ENCODE results near the gene NTPCR.
"Not testable (repeated sequence)": the region's sequence is repeated elsewhere in the genome, so short reads cannot be mapped to it uniquely, and the experiment has no call there.

NTPCR gene

DNA sequence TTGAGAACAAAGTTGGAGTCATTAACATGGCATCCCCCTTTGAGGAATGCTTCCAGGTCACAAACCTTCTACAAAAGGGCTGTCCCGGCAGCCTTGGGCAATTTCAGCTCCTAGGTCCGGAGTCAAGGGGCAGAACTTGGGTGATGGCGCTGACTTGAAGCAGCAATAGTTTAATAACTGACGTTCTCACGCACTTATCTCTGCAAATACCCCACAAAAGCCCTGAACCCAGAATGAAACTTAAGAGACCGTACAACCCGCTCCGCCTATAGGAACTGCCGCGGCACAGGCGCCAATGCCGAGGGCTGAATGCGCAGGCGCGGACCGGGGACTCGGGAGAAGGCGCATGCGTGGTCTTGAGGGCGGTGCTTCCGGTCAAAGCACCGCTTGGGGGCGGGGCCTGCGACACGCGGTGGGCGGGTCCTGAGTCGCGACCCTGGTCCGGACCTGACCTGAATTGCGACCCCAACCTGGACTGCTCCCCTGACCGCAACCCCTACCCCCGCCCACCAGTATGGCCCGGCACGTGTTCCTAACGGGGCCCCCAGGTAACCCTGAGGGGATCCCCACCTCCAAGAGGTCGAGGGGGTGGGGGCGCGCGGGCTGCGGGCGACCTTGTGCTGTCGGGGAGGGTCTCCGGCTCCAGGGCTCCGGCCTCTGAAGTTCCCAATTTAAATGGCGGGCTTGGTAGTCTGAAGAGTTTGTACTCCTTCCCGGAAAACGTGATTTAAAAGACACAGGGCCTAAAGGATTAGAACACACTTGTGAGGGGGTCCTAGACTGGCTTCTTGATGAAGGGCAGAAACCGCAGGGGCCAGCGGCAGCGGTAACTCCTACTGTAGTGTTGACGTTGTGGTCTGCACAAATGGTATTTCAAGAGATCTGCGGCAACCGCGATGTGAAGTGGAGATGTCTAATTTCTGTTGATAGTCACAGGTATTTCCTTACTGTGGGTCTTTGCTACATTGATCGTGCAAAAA lies at the start of gene NTPCR:
TSS of gene NTPCR (plus strand) at position 415 of the 980 bp plus-strand sequence. CDS start at position 515, 100 bp downstream.
- Mint-ChIP-seq H3K9me3 (no peaks in the 10 kb centered on the region), H3K4me1 (peaks cover 37% of the 10 kb centered on the region), H3K27ac (peak within 1 kb of the TSS; percentile 88), H3K4me3 (peak within 1 kb of the TSS; percentile 86), H3K36me3 (peaks cover 9% of the 10 kb centered on the region)
- peak; percentile 98 to 99 for DNase-seq (ENCODE audit: low spot score in 2 of 2)
- peak; percentile 84 for ATAC-seq

DNA sequence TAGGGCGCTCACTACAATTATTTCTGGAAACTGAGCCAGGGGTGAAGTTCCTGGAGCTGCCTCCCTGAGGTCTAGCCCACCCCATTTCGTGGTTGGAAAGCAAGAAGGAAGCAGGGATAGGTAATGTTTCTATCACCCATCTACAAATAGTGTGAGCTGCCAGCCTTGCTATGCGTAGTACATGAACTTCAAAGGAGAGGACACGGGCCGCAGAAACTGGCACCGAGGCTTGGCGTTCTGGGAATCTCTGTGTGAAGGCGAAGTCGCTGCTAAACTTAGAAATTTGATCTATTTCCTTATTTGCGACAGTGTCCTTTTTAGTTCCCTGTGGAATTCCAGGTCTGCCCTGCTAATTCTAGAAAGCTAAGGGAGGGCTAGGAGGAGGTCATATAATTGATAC lies 49.6 kb upstream of the NTPCR start:
- no peak overlapping the region for H3K4me3 Mint-ChIP-seq
- H3K36me3 Mint-ChIP-seq: no peaks in the 10 kb centered on the region
- no peak for DNase-seq (ENCODE audit: low spot score in 2 of 2)
- no peak overlapping the region for H3K27ac Mint-ChIP-seq
- H3K9me3 Mint-ChIP-seq: no peaks in the 10 kb centered on the region
- H3K4me1 Mint-ChIP-seq: peaks cover 16% of the 10 kb centered on the region
- no peak for ATAC-seq

- no peak overlapping the region for H3K4me3 Mint-ChIP-seq
- H3K4me1 Mint-ChIP-seq: peaks cover 16% of the 10 kb centered on the region
- no peak overlapping the region for H3K27ac Mint-ChIP-seq
- H3K9me3 Mint-ChIP-seq: no peaks in the 10 kb centered on the region
- no peak for ATAC-seq
- no peak for DNase-seq (ENCODE audit: low spot score in 2 of 2)
- no peaks in the 10 kb centered on the region for H3K36me3 Mint-ChIP-seq
Measured at GRCh38 chr1:232901255-232901654, 49.2 kb upstream of the NTPCR start.

DNA sequence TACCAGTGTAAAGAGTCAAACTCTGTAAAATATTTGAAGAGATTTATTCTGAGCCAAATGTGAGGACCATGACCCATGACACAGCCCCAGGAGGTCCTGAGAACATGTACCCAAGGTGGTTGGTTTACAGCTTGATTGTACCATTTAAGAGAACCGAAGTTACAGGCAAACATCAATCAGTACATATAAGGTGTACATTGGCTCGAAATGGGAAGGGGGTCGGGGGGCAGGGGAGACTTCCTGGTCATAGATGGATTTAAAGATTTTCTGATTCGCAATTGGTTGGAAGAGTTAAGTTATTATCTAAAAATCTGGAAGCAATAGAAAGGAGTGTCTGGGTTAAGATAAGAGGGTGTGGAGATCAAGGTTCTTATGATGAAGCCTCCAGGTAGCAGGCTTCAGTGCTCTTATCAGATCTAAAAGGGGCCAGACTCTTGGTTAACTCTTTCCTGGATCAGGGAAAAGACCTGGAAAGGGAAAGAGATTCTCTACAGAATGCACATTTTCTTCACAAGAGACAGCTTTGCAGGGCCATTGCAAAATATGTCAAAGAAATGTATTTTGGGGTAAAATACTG lies 47.5 kb upstream of the NTPCR start:
- DNase-seq (ENCODE audit: low spot score in 2 of 2) (no peak), ATAC-seq (no peak)
- Mint-ChIP-seq H3K4me3 (no peak overlapping the region), H3K9me3 (no peaks in the 10 kb centered on the region), H3K27ac (no peak overlapping the region), H3K36me3 (no peaks in the 10 kb centered on the region), H3K4me1 (peaks cover 16% of the 10 kb centered on the region)

GRCh38 chr1:232904131-232904530 lies 46.3 kb upstream of the NTPCR start:
- ATAC-seq (no peak), DNase-seq (ENCODE audit: low spot score in 2 of 2) (no peak)
- no peaks in the 10 kb centered on the region for H3K36me3 Mint-ChIP-seq
- H3K9me3 Mint-ChIP-seq: no peaks in the 10 kb centered on the region
- H3K4me3 Mint-ChIP-seq: no peak overlapping the region
- peaks cover 16% of the 10 kb centered on the region for H3K4me1 Mint-ChIP-seq
- no peak overlapping the region for H3K27ac Mint-ChIP-seq

- ATAC-seq: peak; percentile 91
- H3K27ac Mint-ChIP-seq: no peak overlapping the region
- no peaks in the 10 kb centered on the region for H3K36me3 Mint-ChIP-seq
- peaks cover 16% of the 10 kb centered on the region for H3K4me1 Mint-ChIP-seq
- H3K4me3 Mint-ChIP-seq: no peak overlapping the region
- DNase-seq (ENCODE audit: low spot score in 2 of 2): no peak
- no peaks in the 10 kb centered on the region for H3K9me3 Mint-ChIP-seq
Measured at GRCh38 chr1:232904566-232904965, 45.8 kb upstream of the NTPCR start.

- H3K9me3 Mint-ChIP-seq: no peaks in the 10 kb centered on the region
- no peaks in the 10 kb centered on the region for H3K36me3 Mint-ChIP-seq
- peaks cover 16% of the 10 kb centered on the region for H3K4me1 Mint-ChIP-seq
- H3K27ac Mint-ChIP-seq: no peak overlapping the region
- DNase-seq (ENCODE audit: low spot score in 2 of 2) (no peak), ATAC-seq (no peak)
- H3K4me3 Mint-ChIP-seq: no peak overlapping the region
Measured at GRCh38 chr1:232905331-232906034, 44.9 kb upstream of the NTPCR start.

DNA sequence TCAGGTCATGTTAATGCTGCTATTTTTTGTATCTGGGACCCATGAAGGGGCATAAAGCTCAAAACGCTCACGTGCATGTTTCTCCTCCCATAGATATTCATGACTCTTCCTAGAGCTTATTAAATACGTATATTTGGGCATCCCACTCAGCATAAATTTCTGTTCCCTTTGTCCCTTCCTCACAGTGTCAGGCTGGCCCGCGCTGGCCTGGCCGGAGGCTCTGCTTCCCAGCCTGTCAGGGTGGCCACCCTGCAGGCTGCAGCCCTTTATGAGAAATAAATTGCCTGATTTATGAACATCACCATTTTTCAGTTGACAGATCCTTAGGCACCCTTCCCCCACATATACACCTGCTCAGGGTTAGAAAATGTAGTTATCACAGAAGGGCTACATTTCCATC lies 44.0 kb upstream of the NTPCR start:
- Mint-ChIP-seq H3K4me3 (no peak overlapping the region), H3K27ac (no peak overlapping the region), H3K9me3 (no peaks in the 10 kb centered on the region), H3K36me3 (no peaks in the 10 kb centered on the region), H3K4me1 (peaks cover 16% of the 10 kb centered on the region)
- DNase-seq (ENCODE audit: low spot score in 2 of 2): no peak
- ATAC-seq: no peak

GRCh38 chr1:232908831-232909230 lies 41.6 kb upstream of the NTPCR start:
- Mint-ChIP-seq H3K27ac (no peak overlapping the region), H3K9me3 (no peaks in the 10 kb centered on the region), H3K4me1 (peaks cover 16% of the 10 kb centered on the region), H3K36me3 (no peaks in the 10 kb centered on the region), H3K4me3 (no peak overlapping the region)
- DNase-seq (ENCODE audit: low spot score in 2 of 2) (no peak), ATAC-seq (no peak)

DNA sequence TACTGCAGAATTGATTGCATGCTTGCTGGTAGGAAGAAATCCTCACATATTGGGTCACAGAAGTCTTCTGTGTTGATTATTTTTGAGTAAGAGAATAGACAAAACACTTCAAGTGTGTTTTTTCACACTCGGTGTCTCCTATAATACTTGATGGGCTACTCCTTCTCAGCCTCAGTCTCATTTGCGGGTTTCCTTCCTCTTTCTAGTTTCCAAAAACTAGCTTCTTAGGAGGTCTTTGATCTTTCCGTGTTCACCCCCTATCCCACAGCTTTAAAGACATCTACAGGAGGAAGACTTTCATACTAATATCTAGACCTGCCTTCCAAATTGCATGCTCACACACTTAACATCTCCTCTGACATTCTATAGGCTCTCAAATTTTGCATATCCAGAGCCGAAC lies 40.7 kb upstream of the NTPCR start:
- H3K4me3 Mint-ChIP-seq: no peak overlapping the region
- H3K9me3 Mint-ChIP-seq: no peaks in the 10 kb centered on the region
- no peak for ATAC-seq
- H3K27ac Mint-ChIP-seq: no peak overlapping the region
- no peaks in the 10 kb centered on the region for H3K36me3 Mint-ChIP-seq
- H3K4me1 Mint-ChIP-seq: peaks cover 11% of the 10 kb centered on the region
- DNase-seq (ENCODE audit: low spot score in 2 of 2): no peak

GRCh38 chr1:232911027-232911599 lies 39.3 kb upstream of the NTPCR start:
- Mint-ChIP-seq H3K9me3 (no peaks in the 10 kb centered on the region), H3K4me3 (no peak overlapping the region), H3K4me1 (no peaks in the 10 kb centered on the region), H3K36me3 (no peaks in the 10 kb centered on the region), H3K27ac (no peak overlapping the region)
- ATAC-seq (peak; percentile 62), DNase-seq (ENCODE audit: low spot score in 2 of 2) (no peak)

GRCh38 chr1:232912845-232913580 lies 37.4 kb upstream of the NTPCR start:
- H3K4me1 Mint-ChIP-seq: peaks cover 8% of the 10 kb centered on the region
- H3K36me3 Mint-ChIP-seq: no peaks in the 10 kb centered on the region
- no peak overlapping the region for H3K27ac Mint-ChIP-seq
- no peak for ATAC-seq
- no peak overlapping the region for H3K4me3 Mint-ChIP-seq
- DNase-seq (ENCODE audit: low spot score in 2 of 2): no peak
- no peaks in the 10 kb centered on the region for H3K9me3 Mint-ChIP-seq

DNA sequence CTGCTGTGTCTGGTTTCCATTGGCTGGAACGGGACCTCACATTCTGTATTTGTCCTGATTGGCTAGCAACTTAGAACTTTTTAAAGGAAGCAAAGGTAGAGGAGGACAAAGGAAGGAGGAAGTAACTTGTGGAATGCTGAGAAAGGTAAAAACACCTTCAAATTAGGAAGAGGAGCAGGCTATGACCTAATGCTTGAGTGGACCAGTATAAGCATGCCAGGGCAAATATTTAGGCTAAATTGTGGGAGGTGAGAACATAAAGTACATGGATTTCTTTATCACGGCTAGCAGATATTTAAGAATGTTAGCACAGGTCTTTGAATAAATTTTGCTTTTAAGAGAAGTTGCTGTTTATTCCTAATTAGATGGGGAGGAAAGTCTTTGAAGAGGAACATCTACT lies 36.1 kb upstream of the NTPCR start:
- ATAC-seq; DNase-seq (ENCODE audit: low spot score in 2 of 2); H3K9me3 Mint-ChIP-seq; H3K4me3 Mint-ChIP-seq; H3K4me1 Mint-ChIP-seq; H3K36me3 Mint-ChIP-seq; H3K27ac Mint-ChIP-seq: not testable (repeated sequence)

- no peak overlapping the region for H3K4me3 Mint-ChIP-seq
- peaks cover 8% of the 10 kb centered on the region for H3K4me1 Mint-ChIP-seq
- H3K27ac Mint-ChIP-seq: no peak overlapping the region
- ATAC-seq (no peak), DNase-seq (ENCODE audit: low spot score in 2 of 2) (no peak)
- H3K9me3 Mint-ChIP-seq: no peaks in the 10 kb centered on the region
- no peaks in the 10 kb centered on the region for H3K36me3 Mint-ChIP-seq
Measured at GRCh38 chr1:232915212-232915611, 35.2 kb upstream of the NTPCR start.

DNA sequence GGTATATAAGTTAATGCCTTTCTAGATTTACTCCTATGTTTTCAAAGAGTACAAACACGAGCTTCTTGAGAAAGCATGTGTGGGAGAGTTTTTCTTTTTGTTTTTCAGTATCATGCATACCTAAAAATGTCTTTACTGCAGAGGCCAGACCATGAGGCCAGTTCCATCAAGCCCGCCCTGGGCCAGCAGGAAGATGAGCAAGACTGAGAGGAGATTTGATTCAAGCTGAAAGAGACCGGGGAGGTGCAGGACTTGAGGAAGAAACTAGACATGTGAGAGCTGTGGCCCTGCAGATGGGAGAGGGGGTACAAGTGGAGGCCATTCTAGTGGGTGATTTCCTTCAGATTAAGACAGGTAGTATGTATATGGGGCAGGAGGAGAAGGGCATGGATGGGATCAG lies 33.4 kb upstream of the NTPCR start:
- Mint-ChIP-seq H3K4me1 (peaks cover 8% of the 10 kb centered on the region), H3K36me3 (no peaks in the 10 kb centered on the region), H3K27ac (no peak overlapping the region), H3K4me3 (no peak overlapping the region), H3K9me3 (no peaks in the 10 kb centered on the region)
- no peak for ATAC-seq
- DNase-seq (ENCODE audit: low spot score in 2 of 2): no peak
